H9 (cell line): ENCODE results near the gene CDKN2D. TPM values are rescaled to one million over a fixed set of nuclear protein-coding genes. Genes with fewer than 3 reads are reported as not detected.

Experiments used
- DNase-seq: peaks from one replicate; pipeline ENCODE4 v3.0.0-alpha.2; 2017
- H2AFZ ChIP-seq: one replicate; pipeline ENCODE4 v1.6.1; 2013; ENCODE audit warnings: mild to moderate bottlenecking, low read length, control low read depth, moderate library complexity
- H2AK5ac ChIP-seq: 2 replicates; pipeline ENCODE4 v1.6.1; 2013; ENCODE audit warnings: low read length, control low read depth, mixed read lengths; ENCODE audit not compliant: insufficient read length
- H2BK120ac ChIP-seq: one replicate; pipeline ENCODE4 v1.6.1; 2013; ENCODE audit warnings: low read depth, mild to moderate bottlenecking, low read length, control low read depth, inconsistent platforms; ENCODE audit not compliant: poor library complexity, severe bottlenecking
- H2BK12ac ChIP-seq: 2 replicates; pipeline ENCODE4 v1.6.1; 2013; ENCODE audit warnings: low read length, control low read depth, mixed read lengths, low read depth; ENCODE audit not compliant: insufficient read length
- H2BK15ac ChIP-seq: 2 replicates; pipeline ENCODE4 v1.6.1; 2013; ENCODE audit warnings: low read depth, low read length, control low read depth
- H2BK20ac ChIP-seq: one replicate; pipeline ENCODE4 v1.6.1; 2013; ENCODE audit warnings: low read depth, mild to moderate bottlenecking, low read length, control low read depth, inconsistent platforms; ENCODE audit not compliant: poor library complexity, severe bottlenecking
- H2BK5ac ChIP-seq: 2 replicates; pipeline ENCODE4 v1.6.1; 2013; ENCODE audit warnings: low read length, control low read depth, mixed read lengths; ENCODE audit not compliant: insufficient read length
- H3K14ac ChIP-seq: 2 replicates; pipeline ENCODE4 v1.6.1; 2013; ENCODE audit warnings: low read length, control low read depth; ENCODE audit not compliant: insufficient read depth
- H3K18ac ChIP-seq: 2 replicates; pipeline ENCODE4 v1.6.1; 2013; ENCODE audit warnings: low read depth, mild to moderate bottlenecking, mixed read lengths, low read length, control low read depth; ENCODE audit not compliant: insufficient read length
- H3K23ac ChIP-seq: 2 replicates; pipeline ENCODE4 v1.6.1; 2013; ENCODE audit warnings: low read length, control low read depth, mixed read lengths, low read depth; ENCODE audit not compliant: insufficient read length
- H3K23me2 ChIP-seq: 2 replicates; pipeline ENCODE4 v1.6.1; 2013; ENCODE audit warnings: low read depth, mild to moderate bottlenecking, mixed read lengths, low read length, control low read depth; ENCODE audit not compliant: insufficient read length, poor library complexity, severe bottlenecking
- H3K27ac ChIP-seq: 2 replicates; pipeline ENCODE4 v1.5.1; 2013; ENCODE audit warnings: low read length, control low read depth, mixed read lengths, low read depth; ENCODE audit not compliant: insufficient read length
- H3K27me3 ChIP-seq: 2 replicates; pipeline ENCODE4 v1.6.1; 2013; ENCODE audit warnings: low read length, control low read depth, inconsistent platforms; ENCODE audit not compliant: insufficient read depth
- H3K4ac ChIP-seq: 2 replicates; pipeline ENCODE4 v1.6.1; 2013; ENCODE audit warnings: low read depth, mild to moderate bottlenecking, control low read depth, inconsistent platforms, low read length, moderate library complexity
- H3K4me1 ChIP-seq: 2 replicates; pipeline ENCODE4 v1.6.1; 2013; ENCODE audit warnings: low read length, control low read depth, inconsistent platforms; ENCODE audit not compliant: insufficient read depth
- H3K4me2 ChIP-seq: 2 replicates; pipeline ENCODE4 v1.6.1; 2013; ENCODE audit warnings: low read length, control low read depth, mixed read lengths; ENCODE audit not compliant: insufficient read length, insufficient read depth
- H3K56ac ChIP-seq: 2 replicates; pipeline ENCODE4 v1.6.1; 2013; ENCODE audit warnings: low read depth, mild to moderate bottlenecking, mixed read lengths, low read length, control low read depth; ENCODE audit not compliant: insufficient read length
- H3K79me1 ChIP-seq: 2 replicates; pipeline ENCODE4 v1.6.1; 2013; ENCODE audit warnings: low read depth, mild to moderate bottlenecking, moderate library complexity, low read length, control low read depth, inconsistent platforms; ENCODE audit not compliant: insufficient read depth, poor library complexity, severe bottlenecking
- H3K79me2 ChIP-seq: 2 replicates; pipeline ENCODE4 v1.6.1; 2013; ENCODE audit warnings: low read length, control low read depth, inconsistent platforms; ENCODE audit not compliant: insufficient read depth
- H3K9ac ChIP-seq: 2 replicates; pipeline ENCODE4 v1.6.1; 2013; ENCODE audit warnings: low read length, control low read depth, mixed read lengths; ENCODE audit not compliant: insufficient read length; ENCODE audit errors: extremely low read depth
- H3K9me3 ChIP-seq: one replicate; pipeline ENCODE4 v1.6.1; 2013; ENCODE audit warnings: low read depth, low read length, inconsistent platforms; ENCODE audit not compliant: control insufficient read depth
- H3T11ph ChIP-seq: one replicate; pipeline ENCODE4 v1.6.1; 2013; ENCODE audit warnings: mild to moderate bottlenecking, low read length, control low read depth, inconsistent platforms
- H4K20me1 ChIP-seq: one replicate; pipeline ENCODE4 v1.6.1; 2013; ENCODE audit not compliant: control insufficient read depth, insufficient read length, insufficient read depth
- H4K5ac ChIP-seq: 2 replicates; pipeline ENCODE4 v1.6.1; 2013; ENCODE audit warnings: low read depth, mild to moderate bottlenecking, mixed read lengths, low read length, control low read depth; ENCODE audit not compliant: insufficient read length
- H4K8ac ChIP-seq: replicated peaks from 2 replicates; pipeline ENCODE4 v1.6.1; 2013; ENCODE audit warnings: low read length, control low read depth, mixed read lengths, low read depth; ENCODE audit not compliant: insufficient read length
- H4K91ac ChIP-seq: 2 replicates; pipeline ENCODE4 v1.6.1; 2013; ENCODE audit warnings: low read depth, mild to moderate bottlenecking, moderate library complexity, mixed read lengths, low read length, control low read depth; ENCODE audit not compliant: insufficient read length
- H3K27ac Mint-ChIP-seq, 3 experiments: 2 replicates in 2 of 3; 3 replicates in 1 of 3; pipeline ENCODE4 v1.8.0; 2020 to 2021; ENCODE audit warnings: mixed read lengths in 3 of 3, mild to moderate bottlenecking in 1 of 3, moderate library complexity in 1 of 3
- H3K27me3 Mint-ChIP-seq: 2 replicates; pipeline ENCODE4 v1.8.0; 2021; ENCODE audit warnings: low read depth, mild to moderate bottlenecking, moderate library complexity, mixed read lengths
- H3K36me3 Mint-ChIP-seq, 3 experiments: 2 replicates in 2 of 3; 3 replicates in 1 of 3; pipeline ENCODE4 v1.8.0; 2020 to 2021; ENCODE audit warnings: low read depth in 3 of 3, mixed read lengths in 3 of 3; ENCODE audit not compliant: insufficient read depth in 1 of 3
- H3K4me1 Mint-ChIP-seq, 2 experiments: 2 replicates each; pipeline ENCODE4 v1.8.0; 2020; ENCODE audit warnings: mixed read lengths in 2 of 2
- H3K4me3 Mint-ChIP-seq, 2 experiments: 2 replicates in 1 of 2; 3 replicates in 1 of 2; pipeline ENCODE4 v1.8.0; 2020 to 2021; ENCODE audit warnings: mild to moderate bottlenecking in 2 of 2, mixed read lengths in 2 of 2, moderate library complexity in 1 of 2
- H3K9me3 Mint-ChIP-seq, 2 experiments: 2 replicates in 1 of 2; 3 replicates in 1 of 2; pipeline ENCODE4 v1.8.0; 2020; ENCODE audit warnings: mild to moderate bottlenecking in 2 of 2, mixed read lengths in 2 of 2, moderate library complexity in 1 of 2
- WGBS: extraction: QIAGEN DNeasy Blood & Tissue Kit; methylation state at CpG from one replicate; pipeline ENCODE4 v1.1.7; 2013; ENCODE audit warnings: missing lambda C conversion rate, low lambda C conversion rate, mixed read lengths; ENCODE audit not compliant: insufficient read length; ENCODE audit errors: extremely low coverage; 5-methylcytosine and 5-hydroxymethylcytosine counted together
- total RNA-seq: library from RNA; stranded (reverse); gene quantifications from 2 replicates; pipeline ENCODE4 v1.2.1, GENCODE V29; 2021
- TF ChIP-seq, protein P1 (sequence below): fragments of 200-600 bp; sonication (generic); conservative IDR thresholded peaks from 3 replicates; pipeline ENCODE4 v1.8.0; 2021; ENCODE audit warnings: antibody characterized with exemption, mild to moderate bottlenecking

CDKN2D gene
- total RNA-seq, 1 experiment from 2014 or later, result 2.8 TPM

DNA sequence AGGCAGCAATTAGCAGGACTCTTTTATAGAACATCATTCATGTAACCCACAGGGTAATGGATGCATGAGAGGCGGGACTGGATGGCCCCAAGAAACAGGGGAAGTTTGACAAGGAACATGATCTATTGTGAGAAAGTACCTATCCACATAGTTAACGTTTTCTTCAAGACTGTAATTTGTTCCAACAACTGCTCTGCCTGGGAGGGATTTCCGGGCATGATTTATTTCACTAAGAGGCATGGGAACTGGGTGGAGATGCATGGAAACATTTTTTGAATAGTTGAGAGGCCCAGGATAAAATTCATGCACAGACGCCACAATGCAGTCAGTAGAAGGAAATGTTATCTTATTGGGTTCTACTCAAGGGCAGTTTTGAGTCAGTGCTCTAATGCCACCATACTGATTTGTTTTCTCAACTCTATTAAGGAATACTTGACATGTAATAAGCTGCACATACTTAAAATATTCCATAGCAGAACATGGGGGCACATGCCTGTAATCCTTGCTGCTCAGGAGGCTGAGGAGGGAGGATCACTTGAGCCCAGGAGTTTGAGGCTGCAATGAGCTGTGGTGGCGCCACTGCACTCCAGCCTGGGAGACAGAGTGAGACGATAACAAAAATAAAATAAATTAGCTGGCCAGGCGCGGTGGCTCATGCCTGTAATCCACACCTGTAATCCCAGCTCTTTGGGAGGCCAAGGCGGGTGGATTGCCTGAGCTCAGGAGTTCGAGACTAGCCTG lies 35.0 kb downstream of the CDKN2D start:
- Histone ChIP-seq H3K27ac (no peak overlapping the region), H2BK20ac (no peak overlapping the region), H2BK15ac (no peak overlapping the region), H2BK120ac (no peak overlapping the region), H3K79me1 (no peaks in the 10 kb centered on the region), H3K14ac (no peak overlapping the region), H3K9ac (no peak overlapping the region), H3K4me2 (no peak overlapping the region), H3K79me2 (no peaks in the 10 kb centered on the region), H3K4me1 (no peaks in the 10 kb centered on the region), H3T11ph (no peak overlapping the region), H3K9me3 (no peaks in the 10 kb centered on the region), H4K5ac (no peak overlapping the region), H4K91ac (no peak overlapping the region), H2BK12ac (no peak overlapping the region), H3K27me3 (no peaks in the 10 kb centered on the region), H4K8ac (no peak overlapping the region), H3K18ac (no peak overlapping the region), H2BK5ac (no peak overlapping the region), H3K56ac (no peak overlapping the region), H4K20me1 (no peaks in the 10 kb centered on the region), H3K4ac (no peak overlapping the region), H2AK5ac (no peak overlapping the region), H3K23me2 (no peaks in the 10 kb centered on the region), H2AFZ (no peak overlapping the region), H3K23ac (no peak overlapping the region)
- Mint-ChIP-seq H3K27me3 (peaks cover 21% of the 10 kb centered on the region), H3K4me3 (no peak overlapping the region), H3K4me1 (no peaks in the 10 kb centered on the region), H3K9me3 (no peaks in the 10 kb centered on the region), H3K27ac (no peak overlapping the region), H3K36me3 (no peaks in the 10 kb centered on the region)
- TF ChIP-seq, protein P1, sequence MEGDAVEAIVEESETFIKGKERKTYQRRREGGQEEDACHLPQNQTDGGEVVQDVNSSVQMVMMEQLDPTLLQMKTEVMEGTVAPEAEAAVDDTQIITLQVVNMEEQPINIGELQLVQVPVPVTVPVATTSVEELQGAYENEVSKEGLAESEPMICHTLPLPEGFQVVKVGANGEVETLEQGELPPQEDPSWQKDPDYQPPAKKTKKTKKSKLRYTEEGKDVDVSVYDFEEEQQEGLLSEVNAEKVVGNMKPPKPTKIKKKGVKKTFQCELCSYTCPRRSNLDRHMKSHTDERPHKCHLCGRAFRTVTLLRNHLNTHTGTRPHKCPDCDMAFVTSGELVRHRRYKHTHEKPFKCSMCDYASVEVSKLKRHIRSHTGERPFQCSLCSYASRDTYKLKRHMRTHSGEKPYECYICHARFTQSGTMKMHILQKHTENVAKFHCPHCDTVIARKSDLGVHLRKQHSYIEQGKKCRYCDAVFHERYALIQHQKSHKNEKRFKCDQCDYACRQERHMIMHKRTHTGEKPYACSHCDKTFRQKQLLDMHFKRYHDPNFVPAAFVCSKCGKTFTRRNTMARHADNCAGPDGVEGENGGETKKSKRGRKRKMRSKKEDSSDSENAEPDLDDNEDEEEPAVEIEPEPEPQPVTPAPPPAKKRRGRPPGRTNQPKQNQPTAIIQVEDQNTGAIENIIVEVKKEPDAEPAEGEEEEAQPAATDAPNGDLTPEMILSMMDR, result no peak
- DNase-seq, result no peak
- WGBS, result no CpG with 5 or more reads among the region's 10 CpGs
